CD4-positive, alpha-beta memory T cell (primary cell): Measurements from ENCODE around the gene RCN2. TPM values are rescaled to one million over a fixed set of nuclear protein-coding genes. Genes with fewer than 3 reads are reported as not detected.

Experiments used
- CTCF ChIA-PET: fragments of 350-600 bp; sonication (Branson Sonifier 250); formaldehyde crosslinking; loops from one replicate; lab custom pipeline; 2021; ENCODE audit warnings: inconsistent platforms; ENCODE audit not compliant: partially characterized antibody; lab: Charles Lee
- POLR2A ChIA-PET: fragments of 350-600 bp; sonication (Branson Sonifier 250); formaldehyde crosslinking; loops from one replicate; lab custom pipeline; 2021; ENCODE audit not compliant: partially characterized antibody; lab: Charles Lee
- DNase-seq, 5 donors: peaks; one replicate each; pipeline versions ENCODE4 v3.0.0 to v3.0.0-alpha.2; 2020 to 2022; ENCODE audit warnings: mixed read lengths in 1 of 5
- H3K27ac ChIP-seq: one replicate; pipeline ENCODE4 v1.7.0; 2013; ENCODE audit warnings: low read depth, low read length
- H3K27me3 ChIP-seq: 2 replicates; pipeline ENCODE4 v1.7.0; 2013; ENCODE audit warnings: mild to moderate bottlenecking, low read length, moderate library complexity; ENCODE audit not compliant: insufficient read depth
- H3K36me3 ChIP-seq: 2 replicates; pipeline ENCODE4 v1.7.0; 2013; ENCODE audit warnings: mild to moderate bottlenecking, low read length, moderate library complexity; ENCODE audit not compliant: insufficient read depth
- H3K4me1 ChIP-seq: 2 replicates; pipeline ENCODE4 v1.7.0; 2013; ENCODE audit warnings: mild to moderate bottlenecking, low read length, moderate library complexity; ENCODE audit not compliant: insufficient read depth
- H3K4me3 ChIP-seq, 2 donors: one replicate each; pipeline ENCODE4 v1.7.0; 2013; ENCODE audit warnings: low read length in 2 of 2, mild to moderate bottlenecking in 1 of 2
- H3K9me3 ChIP-seq, 2 donors: one replicate each; pipeline ENCODE4 v1.7.0; 2013; ENCODE audit warnings: low read length in 2 of 2, control low read depth in 1 of 2; ENCODE audit not compliant: control insufficient read depth in 1 of 2
- H3K27ac Mint-ChIP-seq, 7 donors: one replicate each; pipeline ENCODE4 v1.8.0; 2020 to 2021; ENCODE audit warnings: mixed read lengths in 7 of 7, mild to moderate bottlenecking in 6 of 7, inconsistent platforms in 3 of 7, moderate library complexity in 3 of 7
- H3K27me3 Mint-ChIP-seq, 2 donors: one replicate each; pipeline ENCODE4 v1.8.0; 2020 to 2021; ENCODE audit warnings: mixed read lengths in 2 of 2
- H3K36me3 Mint-ChIP-seq, 2 donors: one replicate each; pipeline ENCODE4 v1.8.0; 2020 to 2021; ENCODE audit warnings: mixed read lengths in 2 of 2, inconsistent platforms in 1 of 2, mild to moderate bottlenecking in 1 of 2
- H3K4me1 Mint-ChIP-seq, 4 donors: one replicate each; pipeline ENCODE4 v1.8.0; 2020 to 2021; ENCODE audit warnings: mixed read lengths in 4 of 4, mild to moderate bottlenecking in 1 of 4
- H3K4me3 Mint-ChIP-seq, 8 donors: one replicate each; pipeline ENCODE4 v1.8.0; 2020 to 2021; ENCODE audit warnings: mixed read lengths in 8 of 8, mild to moderate bottlenecking in 7 of 8, moderate library complexity in 6 of 8, inconsistent platforms in 3 of 8
- H3K9me3 Mint-ChIP-seq, 8 donors: one replicate each; pipeline ENCODE4 v1.8.0; 2020 to 2021; ENCODE audit warnings: mixed read lengths in 8 of 8, mild to moderate bottlenecking in 5 of 8, inconsistent platforms in 3 of 8, moderate library complexity in 1 of 8
- intact Hi-C: fragments of 100-400 bp; cut with micrococcal nuclease; formaldehyde crosslinking; loops from one replicate; pipeline ENCODE4 v1.15.1; 2023
- polyA plus RNA-seq, 2 donors: library from polyadenylated mRNA; unstranded; fragments of 300-500 nt; fragmentation: Illumina TruSeq; gene quantifications; one replicate each; pipeline ENCODE4 v1.2.3, GENCODE V29; 2021
- total RNA-seq, 2 experiments: library from RNA; stranded (reverse); gene quantifications; one replicate each; pipeline ENCODE4 v1.2.3, GENCODE V29; 2021

RCN2 gene
- total and polyA plus RNA-seq, 4 experiments from 2014 or later: 28.4 to 46.5 (median 34.2) TPM

DNA sequence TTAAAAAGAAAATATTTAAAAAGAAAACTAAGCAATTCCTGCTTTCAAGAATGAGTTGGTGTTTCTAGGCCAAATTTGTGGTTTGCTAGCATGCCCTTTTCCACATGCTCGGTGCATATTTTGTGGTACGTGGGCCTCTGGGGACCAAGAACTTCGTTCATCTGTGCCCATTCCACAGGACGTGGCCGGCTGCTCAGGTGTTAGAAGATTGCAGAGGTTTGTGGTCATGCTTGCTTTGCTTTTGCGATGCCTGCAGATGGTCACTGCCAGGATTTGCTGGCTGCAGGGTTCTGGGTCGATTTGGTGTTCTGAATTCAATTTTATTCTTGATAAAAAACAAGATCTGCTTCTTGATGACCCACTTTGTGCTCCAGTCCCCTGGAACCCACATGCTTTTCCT lies 70.9 kb downstream of the RCN2 start:
- H3K4me3 ChIP-seq: peak overlapping the region in 1 of 2 donors; percentile 33
- intact Hi-C loops: no loop called here
- peaks cover 59 to 98% (median 83%) of the 10 kb centered on the region in 4 donors for H3K4me1 Mint-ChIP-seq

DNA sequence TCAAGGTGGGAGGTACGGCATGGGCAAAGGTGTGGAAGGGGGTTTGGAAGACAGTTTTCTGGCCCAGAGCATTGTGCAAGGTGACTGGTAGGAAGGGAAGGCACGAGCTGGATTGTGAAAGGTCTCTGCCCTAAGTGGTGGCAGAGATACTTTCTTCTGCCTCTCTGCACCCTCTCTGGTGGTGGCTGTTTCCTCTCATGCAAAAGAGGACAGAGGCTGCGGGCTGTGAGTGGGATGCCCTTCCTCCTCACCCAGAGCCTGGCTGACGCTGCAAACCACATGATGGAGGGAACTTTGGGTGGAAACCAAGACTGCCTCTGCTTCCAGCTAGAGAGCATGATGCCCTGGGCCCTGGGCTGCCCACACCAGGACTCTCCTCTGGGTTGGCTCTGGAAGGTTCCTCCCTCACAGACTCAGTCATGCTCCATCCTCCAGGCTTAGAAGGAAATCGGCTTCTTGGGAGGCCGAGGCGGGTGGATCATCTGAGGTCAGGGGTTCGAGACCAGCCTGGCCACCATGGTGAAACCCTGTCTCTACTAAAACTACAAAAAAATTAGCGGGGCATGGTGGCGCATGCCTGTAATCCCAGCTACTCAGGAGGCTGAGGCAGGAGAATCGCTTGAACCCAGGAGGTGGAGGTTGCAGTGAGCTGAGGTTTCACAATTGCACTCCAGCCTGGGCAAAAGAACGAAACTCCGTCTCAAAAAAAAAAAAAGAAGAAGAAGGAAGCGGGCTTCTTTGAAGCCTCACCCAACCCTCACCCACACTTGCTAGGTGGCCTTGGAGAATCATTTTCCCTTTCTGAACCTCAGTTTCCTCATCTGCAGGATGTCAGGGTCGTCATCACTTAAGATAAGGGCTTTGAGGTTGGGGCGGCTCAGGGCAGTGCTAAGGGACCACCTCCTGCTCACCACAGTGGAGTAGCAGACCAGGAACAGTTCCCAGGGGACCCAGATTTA lies 71.7 kb downstream of the RCN2 start:
- intact Hi-C loops: loop anchor here (1.0 kb wide), 2 partner anchors 8 to 10 kb away; partner anchors contain the start of gene PSTPIP1
- peaks cover 20% of the 10 kb centered on the region for H3K36me3 ChIP-seq
- peak; percentile 71 to 88 (median 76) for DNase-seq
- ChIA-PET CTCF (interaction anchor here (0.8 to 2.8 kb wide), 5 partner anchors 10 to 540 kb away, joined by 3 to 10 read pairs (median 4); no protein-coding TSS in a partner anchor), POLR2A (interaction anchor here (0.8 to 6.3 kb wide), 12 partner anchors 7 to 99 kb away, joined by 3 to 86 read pairs (median 5); partner anchors contain the start of gene PSTPIP1)
- Mint-ChIP-seq H3K27me3 (no peaks in the 10 kb centered on the region), H3K4me1 (peaks cover 53 to 96% (median 80%) of the 10 kb centered on the region in 4 donors), H3K9me3 (no peaks in the 10 kb centered on the region), H3K27ac (peak overlapping the region; percentile 92 to 96 (median 94)), H3K4me3 (peak overlapping the region; percentile 69 to 85 (median 80)), H3K36me3 (peaks cover 11 to 58% of the 10 kb centered on the region in 2 donors)
- H3K27ac ChIP-seq: peak overlapping the region; percentile 68
- H3K4me1 ChIP-seq: peaks cover 98% of the 10 kb centered on the region
- peak overlapping the region in 1 of 2 donors; percentile 33 for H3K4me3 ChIP-seq
- no peaks in the 10 kb centered on the region for H3K27me3 ChIP-seq
- H3K9me3 ChIP-seq: no peaks in the 10 kb centered on the region

More for the DNA sequence above, 70.9 kb downstream of the RCN2 start:
- Histone ChIP-seq H3K36me3 (peaks cover 16% of the 10 kb centered on the region), H3K4me1 (peaks cover 99% of the 10 kb centered on the region), H3K9me3 (no peaks in the 10 kb centered on the region), H3K27me3 (no peaks in the 10 kb centered on the region), H3K27ac (peak overlapping the region; percentile 68)
- H3K4me3 Mint-ChIP-seq: peak overlapping the region; percentile 69 to 85 (median 80)
- POLR2A ChIA-PET: interaction anchor here (0.8 to 9.4 kb wide), 12 partner anchors 6 to 98 kb away, joined by 3 to 472 read pairs (median 5); partner anchors contain the start of gene PSTPIP1
- peaks cover 11 to 60% of the 10 kb centered on the region in 2 donors for H3K36me3 Mint-ChIP-seq
- H3K9me3 Mint-ChIP-seq: no peaks in the 10 kb centered on the region
- H3K27ac Mint-ChIP-seq: peak overlapping the region; percentile 92 to 96 (median 94)
- no peaks in the 10 kb centered on the region for H3K27me3 Mint-ChIP-seq
- DNase-seq: peak in 1 of 5 donors; percentile 42
- CTCF ChIA-PET: interaction anchor here (0.8 to 1.7 kb wide), 3 partner anchors 11 to 21 kb away, joined by 3 to 5 read pairs (median 4); no protein-coding TSS in a partner anchor

Other genes with a start within 250 kb of the RCN2 start
- gene SCAPER, start 26.4 kb upstream of the RCN2 start, total RNA-seq: 10 to 100 TPM; 41.3 to 41.4 TPM
- gene SCAPER, start 26.4 kb upstream of the RCN2 start, polyA plus RNA-seq: 10 to 100 TPM in 1 of 2 donors, 1 to 10 TPM in 1; 7.2 to 27.3 TPM
- 100 to 1,000 TPM; 225 to 233 TPM for gene PSTPIP1, start 63.4 kb downstream of the RCN2 start, total RNA-seq
- 10 to 100 TPM; 62.4 to 63.3 TPM for gene PSTPIP1, start 63.4 kb downstream of the RCN2 start, polyA plus RNA-seq
- 10 to 100 TPM; 13.3 to 14.3 TPM for gene TSPAN3, start 139.4 kb downstream of the RCN2 start, total RNA-seq
- 10 to 100 TPM; 35.7 to 35.9 TPM for gene TSPAN3, start 139.4 kb downstream of the RCN2 start, polyA plus RNA-seq